CD4-positive, CD25-positive, alpha-beta regulatory T cell (primary cell): Measurements from ENCODE around the gene UBE2E1. TPM values are rescaled to one million over a fixed set of nuclear protein-coding genes. Genes with fewer than 3 reads are reported as not detected.

ENCODE experiments used
- ATAC-seq, 2 donors: fragments of 150-1000 bp; cut with Tn5 transposase; one replicate each; pipeline ENCODE4 v1.10.0; 2021; ENCODE audit warnings: low read depth in 2 of 2, moderate number of reproducible peaks in 2 of 2, moderate library complexity in 1 of 2
- DNase-seq, 3 donors: peaks; one replicate each; pipeline versions ENCODE4 v3.0.0 to v3.0.0-alpha.2; 2012 to 2022; ENCODE audit warnings: mixed read lengths in 1 of 3
- H3K27ac ChIP-seq: one replicate; pipeline ENCODE4 v1.7.0; 2013; ENCODE audit warnings: mild to moderate bottlenecking, low read length; ENCODE audit not compliant: insufficient read depth, poor library complexity, severe bottlenecking
- H3K27me3 ChIP-seq: one replicate; pipeline ENCODE4 v1.7.0; 2013; ENCODE audit warnings: low read length; ENCODE audit not compliant: control insufficient read depth, insufficient read depth
- H3K36me3 ChIP-seq: one replicate; pipeline ENCODE4 v1.7.0; 2013; ENCODE audit warnings: mild to moderate bottlenecking, low read length, moderate library complexity; ENCODE audit not compliant: control insufficient read depth, insufficient read depth
- H3K4me1 ChIP-seq: 2 replicates; pipeline ENCODE4 v1.7.0; 2013; ENCODE audit warnings: mild to moderate bottlenecking, low read length; ENCODE audit not compliant: insufficient read depth, control insufficient read depth, poor library complexity, severe bottlenecking
- H3K4me3 ChIP-seq: one replicate; pipeline ENCODE4 v1.7.0; 2013; ENCODE audit warnings: low read depth, mild to moderate bottlenecking, low read length, moderate library complexity
- H3K9me3 ChIP-seq, 2 experiments: 1 replicate in 1 of 2; 2 replicates in 1 of 2; pipeline ENCODE4 v1.7.0; 2013; ENCODE audit warnings: low read length in 2 of 2, mild to moderate bottlenecking in 1 of 2, moderate library complexity in 1 of 2; ENCODE audit not compliant: control insufficient read depth in 2 of 2
- H3K27ac Mint-ChIP-seq, 3 donors: one replicate each; pipeline ENCODE4 v1.8.0; 2020 to 2022; ENCODE audit warnings: mild to moderate bottlenecking in 3 of 3, mixed read lengths in 3 of 3, moderate library complexity in 2 of 3
- H3K27me3 Mint-ChIP-seq: one replicate; pipeline ENCODE4 v1.8.0; 2022; ENCODE audit warnings: mild to moderate bottlenecking, mixed read lengths
- H3K36me3 Mint-ChIP-seq: one replicate; pipeline ENCODE4 v1.8.0; 2020; ENCODE audit warnings: mixed read lengths
- H3K4me1 Mint-ChIP-seq, 4 donors: one replicate each; pipeline ENCODE4 v1.8.0; 2020 to 2022; ENCODE audit warnings: mixed read lengths in 4 of 4, mild to moderate bottlenecking in 1 of 4
- H3K4me3 Mint-ChIP-seq, 4 donors: one replicate each; pipeline ENCODE4 v1.8.0; 2020 to 2022; ENCODE audit warnings: mild to moderate bottlenecking in 4 of 4, mixed read lengths in 4 of 4, moderate library complexity in 3 of 4
- H3K9me3 Mint-ChIP-seq, 7 donors: one replicate each; pipeline ENCODE4 v1.8.0; 2020 to 2022; ENCODE audit warnings: mixed read lengths in 7 of 7, mild to moderate bottlenecking in 3 of 7, moderate library complexity in 2 of 7
- polyA plus RNA-seq, 4 donors: library from polyadenylated mRNA; unstranded; fragments of 300-500 nt; fragmentation: Illumina TruSeq; gene quantifications; one replicate each; pipeline ENCODE4 v1.2.3, GENCODE V29; 2021
- total RNA-seq: library from RNA; stranded (reverse); gene quantifications from one replicate; pipeline ENCODE4 v1.2.3, GENCODE V29; 2022

The UBE2E1 gene
- total and polyA plus RNA-seq, 5 donors from 2014 or later: 6.2 to 65.3 (median 12.8) TPM

DNA sequence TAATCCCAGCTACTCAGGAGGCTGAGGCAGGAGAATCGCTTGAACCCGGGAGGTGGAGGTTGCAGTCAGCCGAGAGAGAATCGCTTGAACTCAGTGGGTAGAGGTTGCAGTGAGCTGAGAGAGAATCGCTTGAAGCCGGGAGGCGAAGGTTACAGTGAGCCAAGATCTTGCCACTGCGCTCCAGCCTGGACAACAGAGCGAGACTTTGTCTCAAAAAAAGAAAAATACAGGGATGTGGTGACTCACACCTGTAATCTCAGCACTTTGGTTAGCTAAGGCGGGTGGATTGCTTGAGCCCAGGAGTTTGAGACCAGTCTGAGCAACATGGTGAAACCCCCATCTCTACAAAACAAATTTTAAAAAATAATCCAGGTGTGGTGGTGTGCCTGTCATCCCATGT, 26.8 kb downstream of the UBE2E1 start:
- Histone ChIP-seq H3K4me1 (peaks cover 14% of the 10 kb centered on the region), H3K9me3 (no peaks in the 10 kb centered on the region), H3K27ac (no peak overlapping the region), H3K36me3 (no peaks in the 10 kb centered on the region), H3K27me3 (no peaks in the 10 kb centered on the region), H3K4me3 (no peak overlapping the region)
- Mint-ChIP-seq H3K36me3 (peaks cover 3% of the 10 kb centered on the region), H3K4me1 (peaks cover 36 to 66% (median 47%) of the 10 kb centered on the region in 4 donors), H3K4me3 (no peak overlapping the region), H3K27me3 (no peaks in the 10 kb centered on the region), H3K9me3 (no peaks in the 10 kb centered on the region), H3K27ac (peak overlapping the region in 1 of 3 donors; percentile 67)
- ATAC-seq (no peak), DNase-seq (no peak)

DNA sequence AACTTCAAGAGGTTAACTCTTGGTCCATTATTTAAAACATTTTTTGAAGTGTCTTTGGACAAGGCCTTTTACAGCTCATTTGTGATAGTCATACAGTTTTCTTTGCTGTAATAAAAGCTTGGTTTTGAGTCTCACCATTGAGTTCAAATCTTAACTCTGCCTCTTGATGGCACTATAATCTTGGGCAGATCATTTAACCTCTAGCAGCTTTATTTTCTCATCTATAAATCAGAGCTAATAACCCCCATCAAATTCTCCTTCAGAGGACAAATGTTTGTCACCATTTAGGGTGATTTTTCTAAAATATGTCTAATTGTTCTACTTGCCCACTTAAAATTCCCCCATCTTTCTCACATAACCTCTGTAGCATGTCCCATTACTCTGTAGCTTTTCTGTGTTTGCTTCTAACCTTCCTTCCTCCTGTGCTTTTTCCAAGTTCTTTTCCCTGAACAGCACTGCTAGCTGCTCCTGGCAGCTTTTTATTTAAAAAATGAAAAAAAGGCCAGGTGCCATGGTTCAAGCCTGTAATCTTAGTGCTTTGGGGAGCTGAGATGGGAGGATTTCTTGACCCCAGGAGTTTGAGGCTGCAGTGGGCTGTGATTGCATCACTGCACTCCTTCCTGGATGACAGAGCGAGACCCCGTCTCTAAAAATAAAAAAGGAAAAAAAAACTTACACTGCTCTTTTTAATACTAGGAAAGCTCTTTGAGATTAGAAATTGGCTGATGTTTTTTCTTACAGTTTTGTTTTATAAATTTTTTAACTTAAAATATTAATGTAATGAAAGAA, 28.5 kb downstream of the UBE2E1 start:
- Mint-ChIP-seq H3K27ac (peak overlapping the region in 1 of 3 donors; percentile 23), H3K36me3 (no peaks in the 10 kb centered on the region), H3K27me3 (no peaks in the 10 kb centered on the region), H3K9me3 (no peaks in the 10 kb centered on the region), H3K4me1 (peaks cover 33 to 59% (median 41%) of the 10 kb centered on the region in 4 donors), H3K4me3 (no peak overlapping the region)
- Histone ChIP-seq H3K27me3 (no peaks in the 10 kb centered on the region), H3K4me1 (peaks cover 14% of the 10 kb centered on the region), H3K4me3 (no peak overlapping the region), H3K36me3 (no peaks in the 10 kb centered on the region), H3K27ac (no peak overlapping the region), H3K9me3 (no peaks in the 10 kb centered on the region)
- DNase-seq (peak in 1 of 3 donors; percentile 13), ATAC-seq (no peak)

DNA sequence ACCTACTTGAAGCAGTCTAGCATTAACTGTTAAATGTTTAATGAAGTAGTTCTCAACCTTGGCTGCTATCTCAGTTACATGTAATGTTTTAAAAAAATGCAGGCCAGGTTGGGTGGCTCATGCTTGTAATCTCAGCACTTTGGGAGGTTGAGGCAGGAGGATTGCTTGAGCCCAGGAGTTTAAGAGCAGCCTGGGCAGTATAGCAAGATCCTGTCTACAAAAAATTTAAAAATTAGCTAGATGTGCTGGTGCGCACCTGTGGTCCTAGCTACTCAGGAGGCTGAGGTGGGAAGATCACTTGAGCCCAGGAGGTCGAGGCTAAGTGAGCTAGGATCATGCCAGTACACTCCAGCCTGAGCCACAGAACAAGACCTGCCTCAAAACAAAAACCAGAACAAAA, 29.3 kb downstream of the UBE2E1 start:
- H3K4me1 ChIP-seq: peaks cover 11% of the 10 kb centered on the region
- H3K9me3 Mint-ChIP-seq: no peaks in the 10 kb centered on the region
- H3K4me1 Mint-ChIP-seq: peaks cover 33 to 58% (median 39%) of the 10 kb centered on the region in 4 donors
- peak overlapping the region in 1 of 3 donors; percentile 61 for H3K27ac Mint-ChIP-seq
- no peaks in the 10 kb centered on the region for H3K27me3 ChIP-seq
- H3K36me3 Mint-ChIP-seq: no peaks in the 10 kb centered on the region
- no peak for DNase-seq
- no peaks in the 10 kb centered on the region for H3K27me3 Mint-ChIP-seq
- no peak for ATAC-seq
- H3K27ac ChIP-seq: no peak overlapping the region
- H3K4me3 Mint-ChIP-seq: no peak overlapping the region
- H3K36me3 ChIP-seq: no peaks in the 10 kb centered on the region
- H3K4me3 ChIP-seq: no peak overlapping the region
- H3K9me3 ChIP-seq: no peaks in the 10 kb centered on the region

DNA sequence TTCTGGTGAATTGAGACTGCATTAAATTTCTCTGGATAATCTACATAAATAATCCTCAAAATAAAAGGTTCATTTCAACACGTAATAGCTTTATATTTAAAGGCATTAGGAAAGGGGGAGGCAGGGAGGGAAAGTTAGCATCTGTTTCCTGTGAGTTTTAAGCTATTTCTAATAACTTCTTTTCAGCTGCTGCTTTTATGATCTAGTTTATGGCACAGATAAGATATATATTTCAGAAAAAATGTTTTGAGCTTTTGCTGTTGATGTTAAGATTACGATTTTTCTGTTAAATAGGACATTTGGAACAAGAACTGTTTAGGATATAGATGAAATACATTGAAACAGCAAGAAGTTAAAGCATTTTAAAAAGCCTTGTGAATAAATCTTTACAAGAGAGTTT, 30.0 kb downstream of the UBE2E1 start:
- no peaks in the 10 kb centered on the region for H3K9me3 ChIP-seq
- Mint-ChIP-seq H3K27ac (peak overlapping the region in 2 of 3 donors; percentile 31 to 42), H3K36me3 (no peaks in the 10 kb centered on the region), H3K4me1 (peaks cover 29 to 58% (median 40%) of the 10 kb centered on the region in 4 donors), H3K27me3 (no peaks in the 10 kb centered on the region), H3K4me3 (no peak overlapping the region), H3K9me3 (no peaks in the 10 kb centered on the region)
- DNase-seq (no peak), ATAC-seq (no peak)
- peaks cover 5% of the 10 kb centered on the region for H3K4me1 ChIP-seq
- no peaks in the 10 kb centered on the region for H3K27me3 ChIP-seq
- H3K4me3 ChIP-seq: no peak overlapping the region
- no peak overlapping the region for H3K27ac ChIP-seq
- no peaks in the 10 kb centered on the region for H3K36me3 ChIP-seq

DNA sequence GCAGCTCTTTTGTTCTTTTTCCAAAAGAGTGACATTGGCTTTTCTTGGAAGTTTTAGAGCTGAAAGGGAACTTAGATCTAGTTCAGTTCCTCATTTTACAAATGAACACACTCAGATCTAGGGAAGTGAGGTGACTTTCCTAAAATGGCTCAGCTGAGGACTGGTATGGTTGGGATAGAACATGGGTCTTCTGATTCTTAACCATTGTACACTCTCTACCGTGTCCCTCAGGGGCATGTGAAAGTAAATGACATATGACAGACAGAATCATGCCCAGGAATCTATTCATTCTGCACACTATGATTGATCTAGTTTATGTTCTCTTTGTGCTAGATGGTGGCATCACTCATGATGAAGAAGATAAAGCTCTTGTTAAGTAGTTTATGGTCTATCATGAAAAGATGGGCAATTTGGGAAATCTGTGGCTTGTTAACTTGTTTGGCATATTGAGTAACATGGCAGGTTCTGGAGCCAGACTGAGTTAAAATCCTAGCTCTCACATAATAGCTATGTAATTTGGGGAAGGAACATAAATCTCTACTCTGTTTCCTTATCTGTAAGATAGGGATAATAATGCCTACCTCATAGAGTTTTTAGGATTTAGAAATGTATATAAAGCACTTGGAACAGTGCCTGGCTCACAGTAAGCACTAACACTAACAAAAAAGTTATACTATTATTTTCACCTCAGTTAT, 30.9 kb downstream of the UBE2E1 start:
- peak overlapping the region in 2 of 3 donors; percentile 18 to 31 for H3K27ac Mint-ChIP-seq
- ATAC-seq (no peak), DNase-seq (no peak)
- no peaks in the 10 kb centered on the region for H3K27me3 Mint-ChIP-seq
- peaks cover 2% of the 10 kb centered on the region for H3K36me3 Mint-ChIP-seq
- H3K27me3 ChIP-seq: no peaks in the 10 kb centered on the region
- H3K4me1 ChIP-seq: no peaks in the 10 kb centered on the region
- no peak overlapping the region for H3K4me3 ChIP-seq
- H3K9me3 Mint-ChIP-seq: no peaks in the 10 kb centered on the region
- peaks cover 27 to 62% (median 42%) of the 10 kb centered on the region in 4 donors for H3K4me1 Mint-ChIP-seq
- no peak overlapping the region for H3K27ac ChIP-seq
- H3K4me3 Mint-ChIP-seq: no peak overlapping the region
- no peaks in the 10 kb centered on the region for H3K9me3 ChIP-seq
- H3K36me3 ChIP-seq: no peaks in the 10 kb centered on the region

DNA sequence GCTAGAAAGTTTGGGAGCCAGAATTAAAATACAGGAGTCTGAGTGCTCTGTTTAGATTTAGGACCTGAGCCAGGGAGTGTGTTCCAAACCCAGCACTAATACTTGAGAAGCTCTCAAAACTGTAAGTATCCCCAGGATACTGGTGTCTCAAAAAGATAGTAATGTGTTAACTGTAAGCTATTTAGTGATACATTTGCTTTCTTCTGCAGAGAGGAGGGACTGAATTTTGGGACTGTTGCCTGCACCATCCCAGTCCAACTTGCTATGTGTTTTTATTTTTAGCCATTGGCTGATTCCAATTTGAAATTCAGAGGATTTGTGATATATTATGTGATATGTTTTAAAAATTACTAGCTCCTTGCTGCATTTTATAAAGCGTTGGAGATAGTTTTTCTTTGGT, 31.5 kb downstream of the UBE2E1 start:
- Mint-ChIP-seq H3K36me3 (peaks cover 6% of the 10 kb centered on the region), H3K4me3 (no peak overlapping the region), H3K27ac (peak overlapping the region in 2 of 3 donors; percentile 38), H3K9me3 (no peaks in the 10 kb centered on the region), H3K4me1 (peaks cover 30 to 60% (median 43%) of the 10 kb centered on the region in 4 donors), H3K27me3 (no peaks in the 10 kb centered on the region)
- no peaks in the 10 kb centered on the region for H3K36me3 ChIP-seq
- H3K9me3 ChIP-seq: no peaks in the 10 kb centered on the region
- no peaks in the 10 kb centered on the region for H3K4me1 ChIP-seq
- DNase-seq (no peak), ATAC-seq (no peak)
- no peak overlapping the region for H3K27ac ChIP-seq
- H3K27me3 ChIP-seq: no peaks in the 10 kb centered on the region
- no peak overlapping the region for H3K4me3 ChIP-seq

DNA sequence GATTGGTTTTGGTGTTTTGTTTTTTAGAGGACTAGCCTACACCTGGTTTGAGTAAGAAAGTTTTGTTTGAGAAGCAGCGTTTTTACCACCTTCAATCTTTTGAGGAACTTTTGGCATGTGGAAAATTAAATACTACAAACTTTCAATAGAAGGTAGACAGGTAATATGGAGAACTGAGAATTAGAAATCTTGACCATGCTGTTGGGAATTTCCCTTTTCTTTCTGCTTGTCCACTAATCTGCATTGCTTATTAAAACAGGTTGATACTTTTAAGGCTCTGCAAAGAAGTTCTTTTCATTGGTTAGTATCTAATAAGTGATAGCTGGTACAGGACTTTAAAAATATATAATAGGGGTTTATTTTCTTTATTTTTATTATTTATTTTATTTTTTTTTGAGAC, 31.9 kb downstream of the UBE2E1 start:
- H3K27me3 Mint-ChIP-seq: no peaks in the 10 kb centered on the region
- Histone ChIP-seq H3K27ac (no peak overlapping the region), H3K36me3 (no peaks in the 10 kb centered on the region), H3K4me3 (no peak overlapping the region), H3K27me3 (no peaks in the 10 kb centered on the region), H3K9me3 (no peaks in the 10 kb centered on the region), H3K4me1 (no peaks in the 10 kb centered on the region)
- peaks cover 6% of the 10 kb centered on the region for H3K36me3 Mint-ChIP-seq
- H3K4me3 Mint-ChIP-seq: no peak overlapping the region
- peak overlapping the region in 1 of 3 donors; percentile 32 for H3K27ac Mint-ChIP-seq
- H3K9me3 Mint-ChIP-seq: no peaks in the 10 kb centered on the region
- DNase-seq: no peak
- H3K4me1 Mint-ChIP-seq: peaks cover 30 to 63% (median 42%) of the 10 kb centered on the region in 4 donors
- no peak for ATAC-seq
